DND-41 (cell line): Measurements from ENCODE around the gene ATG101.

ENCODE experiments used
- ATAC-seq: fragments of 200-7000 bp; cut with Tn5 transposase; 3 replicates; pipeline ENCODE4 v1.9.1; 2021; ENCODE audit warnings: low read depth; ENCODE audit not compliant: insufficient read depth
- DNase-seq: peaks from one replicate; pipeline ENCODE4 v3.0.0-alpha.2; 2020
- H2AFZ ChIP-seq: 2 replicates; pipeline ENCODE4 v1.6.0; 2012; ENCODE audit warnings: low read depth, low read length
- H3K27ac ChIP-seq: 2 replicates; pipeline ENCODE4 v1.5.1; 2012; ENCODE audit warnings: low read length, inconsistent platforms
- H3K27me3 ChIP-seq: fragments of 200-600 bp; sonication (generic); 2 replicates; pipeline ENCODE4 v1.6.0; 2012; ENCODE audit warnings: low read length, mild to moderate bottlenecking, inconsistent platforms; ENCODE audit not compliant: insufficient read depth, poor library complexity
- H3K36me3 ChIP-seq: 2 replicates; pipeline ENCODE4 v1.5.1; 2012; ENCODE audit warnings: low read length, inconsistent platforms; ENCODE audit not compliant: insufficient read depth
- H3K4me1 ChIP-seq: 2 replicates; pipeline ENCODE4 v1.5.1; 2012; ENCODE audit warnings: mild to moderate bottlenecking, low read length; ENCODE audit not compliant: insufficient read depth
- H3K4me2 ChIP-seq: 2 replicates; pipeline ENCODE4 v1.6.0; 2012; ENCODE audit warnings: mild to moderate bottlenecking, moderate library complexity, low read length, inconsistent platforms; ENCODE audit not compliant: insufficient read depth
- H3K4me3 ChIP-seq, 2 experiments: fragments of 200-600 bp in 1 of 2; shearing (Covaris generic) in 1 of 2; 2 replicates each; pipeline ENCODE4 v1.5.1; 2012 to 2016; ENCODE audit warnings: inconsistent platforms in 2 of 2, low read length in 2 of 2, mild to moderate bottlenecking in 2 of 2, low read depth in 1 of 2, moderate library complexity in 1 of 2
- H3K79me2 ChIP-seq: 2 replicates; pipeline ENCODE4 v1.6.0; 2012; ENCODE audit warnings: low read length, inconsistent platforms; ENCODE audit not compliant: insufficient read depth
- H3K9ac ChIP-seq: 2 replicates; pipeline ENCODE4 v1.6.0; 2012; ENCODE audit warnings: low read depth, mild to moderate bottlenecking, inconsistent platforms, low read length, moderate library complexity
- H3K9me3 ChIP-seq: 2 replicates; pipeline ENCODE4 v1.5.1; 2012; ENCODE audit warnings: low read length, moderate library complexity, mild to moderate bottlenecking, inconsistent platforms; ENCODE audit not compliant: insufficient read depth, severe bottlenecking
- H4K20me1 ChIP-seq: 2 replicates; pipeline ENCODE4 v1.6.0; 2012; ENCODE audit warnings: low read length; ENCODE audit not compliant: insufficient read depth
- EZH2 ChIP-seq: IDR thresholded peaks from 3 replicates; pipeline ENCODE4 v1.6.1; 2012; ENCODE audit warnings: borderline replicate concordance, low read depth, mild to moderate bottlenecking, moderate library complexity, low read length, inconsistent platforms; ENCODE audit not compliant: severe bottlenecking
- TF ChIP-seq, protein P1 (sequence below): IDR thresholded peaks from 2 replicates; pipeline ENCODE4 v1.5.1; 2012; ENCODE audit warnings: borderline replicate concordance, low read length, moderate library complexity, mild to moderate bottlenecking; ENCODE audit not compliant: poor library complexity, severe bottlenecking; ENCODE audit errors: extremely low read depth

Gene ATG101

DNA sequence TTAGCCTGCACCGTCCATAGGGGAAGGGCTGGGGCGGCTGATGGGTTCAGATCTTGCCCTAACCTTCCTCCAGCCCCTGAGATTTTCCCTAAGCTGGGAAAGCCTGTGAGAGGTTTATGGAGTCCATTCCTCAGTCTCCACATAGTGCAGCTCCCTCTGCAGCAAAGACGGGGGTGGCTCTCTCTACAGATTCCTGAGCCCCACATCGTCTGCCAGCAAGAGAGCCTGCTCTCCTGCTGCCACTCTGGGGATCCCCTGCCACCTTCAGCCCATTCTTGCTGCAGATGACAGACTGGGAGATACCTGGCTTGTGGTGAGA, 12.8 kb downstream of the ATG101 start:
- Histone ChIP-seq H3K36me3 (peaks cover 10% of the 10 kb centered on the region; the same call in 1 of the 2 replicates), H2AFZ (no peak overlapping the region), H4K20me1 (peaks cover 19% of the 10 kb centered on the region), H3K4me2 (no peak overlapping the region), H3K79me2 (no peaks in the 10 kb centered on the region), H3K4me1 (peaks cover 29% of the 10 kb centered on the region), H3K9ac (no peak overlapping the region), H3K27ac (peak overlapping the region; percentile 11; the same call in 1 of the 2 replicates), H3K27me3 (peaks cover 3% of the 10 kb centered on the region), H3K9me3 (no peaks in the 10 kb centered on the region), H3K4me3 (no peak overlapping the region)
- ATAC-seq, result no peak
- no peak for DNase-seq
- TF ChIP-seq, protein P1, sequence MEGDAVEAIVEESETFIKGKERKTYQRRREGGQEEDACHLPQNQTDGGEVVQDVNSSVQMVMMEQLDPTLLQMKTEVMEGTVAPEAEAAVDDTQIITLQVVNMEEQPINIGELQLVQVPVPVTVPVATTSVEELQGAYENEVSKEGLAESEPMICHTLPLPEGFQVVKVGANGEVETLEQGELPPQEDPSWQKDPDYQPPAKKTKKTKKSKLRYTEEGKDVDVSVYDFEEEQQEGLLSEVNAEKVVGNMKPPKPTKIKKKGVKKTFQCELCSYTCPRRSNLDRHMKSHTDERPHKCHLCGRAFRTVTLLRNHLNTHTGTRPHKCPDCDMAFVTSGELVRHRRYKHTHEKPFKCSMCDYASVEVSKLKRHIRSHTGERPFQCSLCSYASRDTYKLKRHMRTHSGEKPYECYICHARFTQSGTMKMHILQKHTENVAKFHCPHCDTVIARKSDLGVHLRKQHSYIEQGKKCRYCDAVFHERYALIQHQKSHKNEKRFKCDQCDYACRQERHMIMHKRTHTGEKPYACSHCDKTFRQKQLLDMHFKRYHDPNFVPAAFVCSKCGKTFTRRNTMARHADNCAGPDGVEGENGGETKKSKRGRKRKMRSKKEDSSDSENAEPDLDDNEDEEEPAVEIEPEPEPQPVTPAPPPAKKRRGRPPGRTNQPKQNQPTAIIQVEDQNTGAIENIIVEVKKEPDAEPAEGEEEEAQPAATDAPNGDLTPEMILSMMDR, result no peak
- TF ChIP-seq EZH2, result no peak

- Histone ChIP-seq H3K27me3 (peaks cover 3% of the 10 kb centered on the region), H3K9ac (no peak overlapping the region), H3K4me2 (no peak overlapping the region), H3K9me3 (no peaks in the 10 kb centered on the region), H2AFZ (no peak overlapping the region), H3K36me3 (peaks cover 6% of the 10 kb centered on the region; the same call in 1 of the 2 replicates), H3K4me1 (peaks cover 29% of the 10 kb centered on the region), H3K79me2 (no peaks in the 10 kb centered on the region), H4K20me1 (peaks cover 15% of the 10 kb centered on the region), H3K4me3 (no peak overlapping the region), H3K27ac (peak overlapping the region; percentile 11; the same call in 1 of the 2 replicates)
- peak; percentile 65 for ATAC-seq
- TF ChIP-seq EZH2, result no peak
- TF ChIP-seq, protein P1, result peak; percentile 96
- peak; percentile 75 for DNase-seq
Measured at GRCh38 chr12:52082988-52083637, 13.3 kb downstream of the ATG101 start.

- Histone ChIP-seq H3K9me3 (no peaks in the 10 kb centered on the region), H3K4me3 (no peak overlapping the region), H3K9ac (no peak overlapping the region), H3K27me3 (peaks cover 3% of the 10 kb centered on the region), H3K36me3 (0 out of 2 replicates have a peak, but pooled peaks cover 2% of the 10 kb centered on the region), H3K4me1 (peaks cover 29% of the 10 kb centered on the region), H2AFZ (no peak overlapping the region), H3K27ac (no peak overlapping the region), H3K79me2 (no peaks in the 10 kb centered on the region), H3K4me2 (no peak overlapping the region), H4K20me1 (peaks cover 11% of the 10 kb centered on the region)
- DNase-seq (no peak), ATAC-seq (no peak)
- TF ChIP-seq, protein P1, result no peak
- no peak for TF ChIP-seq EZH2
Measured at GRCh38 chr12:52083638-52083996, 13.8 kb downstream of the ATG101 start.
